Stomach (tissue), 9 donors: ENCODE results near the gene FAM83F. TPM values are rescaled to one million over a fixed set of nuclear protein-coding genes. Genes with fewer than 3 reads are reported as not detected.

Experiments used
- DNase-seq, 2 donors: peaks; one replicate each; pipeline versions ENCODE4 v3.0.0 to v3.0.0-alpha.2; 2013 to 2019
- H3K27ac ChIP-seq, 5 donors: fragments of 200-600 bp in 4 of 5; sonication (generic) in 4 of 5; one replicate each; pipeline ENCODE4 v1.5.1; 2013 to 2019; ENCODE audit warnings: mild to moderate bottlenecking in 1 of 5, moderate library complexity in 1 of 5
- H3K27me3 ChIP-seq, 3 donors: fragments of 200-600 bp; sonication (generic); one replicate each; pipeline ENCODE4 v1.5.1; 2017 to 2019; ENCODE audit warnings: mixed run types in 1 of 3
- H3K36me3 ChIP-seq, 4 donors: fragments of 200-600 bp; sonication (generic); 1 replicate in 3 of 4; 2 replicates in 1 of 4; pipeline ENCODE4 v1.5.1; 2016 to 2019
- H3K4me1 ChIP-seq, 4 donors: fragments of 200-600 bp; sonication (generic); one replicate each; pipeline ENCODE4 v1.5.1; 2016 to 2019
- H3K4me3 ChIP-seq, 4 donors: fragments of 200-600 bp; sonication (generic) in 3 of 4; one replicate each; pipeline ENCODE4 v1.5.1; 2016 to 2019; ENCODE audit warnings: mild to moderate bottlenecking in 1 of 4
- H3K9me3 ChIP-seq, 4 donors: fragments of 200-600 bp; sonication (generic); one replicate each; pipeline ENCODE4 v1.5.1; 2016 to 2019
- CTCF ChIP-seq, 7 experiments: fragments of 450-650 bp in 4 of 7; fragments of 200-600 bp in 3 of 7; sonication (generic) in 3 of 7; IDR thresholded peaks; one replicate each; pipeline ENCODE4 v1.5.1; 2016 to 2019; ENCODE audit warnings: antibody characterized with exemption in 7 of 7, control low read depth in 2 of 7, mild to moderate bottlenecking in 1 of 7
- EP300 ChIP-seq: sonication (generic); formaldehyde crosslinking; IDR thresholded peaks from one replicate; pipeline ENCODE4 v1.6.1; 2017; ENCODE audit warnings: antibody characterized with exemption
- POLR2A ChIP-seq, 4 donors: fragments of 450-650 bp; IDR thresholded peaks; one replicate each; pipeline ENCODE4 v1.6.1; 2016; ENCODE audit warnings: antibody characterized with exemption in 4 of 4, control low read depth in 2 of 4, mild to moderate bottlenecking in 1 of 4, moderate library complexity in 1 of 4
- POLR2AphosphoS5 ChIP-seq, 3 donors: sonication (generic); formaldehyde crosslinking; IDR thresholded peaks; one replicate each; pipeline ENCODE4 v1.6.1; 2016; ENCODE audit warnings: antibody characterized with exemption in 3 of 3
- WGBS, 5 donors: extraction: QIAGEN DNeasy Blood & Tissue Kit in 3 of 5; methylation state at CpG; one replicate each; pipeline versions ENCODE4 v1.1.5 to v1.1.7; 2013 to 2018; 5-methylcytosine and 5-hydroxymethylcytosine counted together
- intact Hi-C: fragments of 100-400 bp; cut with DNase I; formaldehyde crosslinking; loops from one replicate; pipeline ENCODE4 v1.15.1; 2023; ENCODE audit warnings: low total_unique reads
- polyA plus RNA-seq, 3 donors: library from polyadenylated mRNA; stranded (reverse); fragments of 200-250 nt; gene quantifications; one replicate each; pipeline ENCODE4 v1.2.3, GENCODE V29; 2013
- total RNA-seq, 5 donors: library from RNA; depleted of rRNA; stranded (reverse); fragments of >200 nt; gene quantifications; one replicate each; pipeline versions ENCODE4 v1.1.0 to v1.2.3, GENCODE V29; 2014 to 2016
- donor health status: healthy with polysubstance abuse.
- donor health status: Bipolar disorder and iron deficiency.
- donor health status: healthy.

Gene FAM83F
- total and polyA plus RNA-seq, 8 donors = under 0.01 to 17.4 (median 7.6) TPM

GRCh38 chr22:40055143-40055883 lies 60.6 kb downstream of the FAM83F start:
- intact Hi-C loops = no loop called here
- no peaks in the 10 kb centered on the region for H3K9me3 ChIP-seq
- peaks cover 13 to 73% (median 42%) of the 10 kb centered on the region in 4 donors for H3K4me1 ChIP-seq
- H3K4me3 ChIP-seq = no peak overlapping the region
- DNase-seq = peak in 1 of 2 donors; percentile 35
- 70 to 79% (median 73%) methylated on average over 8 of the region's 8 CpGs for WGBS, 5 donors
- no peaks in the 10 kb centered on the region for H3K27me3 ChIP-seq
- no peaks in the 10 kb centered on the region for H3K36me3 ChIP-seq
- no peak overlapping the region for H3K27ac ChIP-seq
- peak in 1 of 3 donors; percentile 7 for TF ChIP-seq POLR2AphosphoS5 (IDR thresholded peaks at IDR 0.05)
- TF ChIP-seq EP300 = no peak
- no peak for TF ChIP-seq CTCF (IDR thresholded peaks at IDR 0.05)
- TF ChIP-seq POLR2A (IDR thresholded peaks at IDR 0.05) = no peak

GRCh38 chr22:40056154-40056553 lies 61.4 kb downstream of the FAM83F start:
- Histone ChIP-seq H3K9me3 (no peaks in the 10 kb centered on the region), H3K36me3 (no peaks in the 10 kb centered on the region), H3K4me3 (no peak overlapping the region), H3K27ac (no peak overlapping the region), H3K4me1 (peaks cover 13 to 65% (median 37%) of the 10 kb centered on the region in 4 donors), H3K27me3 (no peaks in the 10 kb centered on the region)
- TF ChIP-seq CTCF (IDR thresholded peaks at IDR 0.05) = no peak
- TF ChIP-seq EP300 = no peak
- TF ChIP-seq POLR2AphosphoS5 (IDR thresholded peaks at IDR 0.05) = no peak
- TF ChIP-seq POLR2A (IDR thresholded peaks at IDR 0.05) = no peak
- intact Hi-C loops = no loop called here
- DNase-seq = no peak
- WGBS, 5 donors = 78 to 92% (median 90%) methylated on average over 4 of the region's 4 CpGs

- WGBS, 5 donors = 90 to 96% (median 94%) methylated on average over 3 of the region's 3 CpGs
- H3K9me3 ChIP-seq = no peaks in the 10 kb centered on the region
- no peaks in the 10 kb centered on the region for H3K27me3 ChIP-seq
- intact Hi-C loops = no loop called here
- DNase-seq = no peak
- H3K36me3 ChIP-seq = no peaks in the 10 kb centered on the region
- no peak overlapping the region for H3K4me3 ChIP-seq
- TF ChIP-seq POLR2A (IDR thresholded peaks at IDR 0.05) (no peak), POLR2AphosphoS5 (IDR thresholded peaks at IDR 0.05) (no peak), CTCF (IDR thresholded peaks at IDR 0.05) (no peak), EP300 (no peak)
- H3K4me1 ChIP-seq = peaks cover 10 to 61% (median 34%) of the 10 kb centered on the region in 4 donors
- H3K27ac ChIP-seq = no peak overlapping the region
Measured at GRCh38 chr22:40056559-40056958, 61.8 kb downstream of the FAM83F start.

- intact Hi-C loops = no loop called here
- DNase-seq = no peak
- Histone ChIP-seq H3K27ac (no peak overlapping the region), H3K9me3 (no peaks in the 10 kb centered on the region), H3K4me1 (peaks cover 10 to 53% (median 31%) of the 10 kb centered on the region in 4 donors), H3K27me3 (no peaks in the 10 kb centered on the region), H3K36me3 (no peaks in the 10 kb centered on the region), H3K4me3 (no peak overlapping the region)
- TF ChIP-seq POLR2AphosphoS5 (IDR thresholded peaks at IDR 0.05) (no peak), POLR2A (IDR thresholded peaks at IDR 0.05) (no peak), CTCF (IDR thresholded peaks at IDR 0.05) (no peak)
Measured at GRCh38 chr22:40057652-40058051, 62.9 kb downstream of the FAM83F start.
